ENCODE measurements around the gene CNOT6L. TPM values are rescaled to one million over a fixed set of nuclear protein-coding genes. Genes with fewer than 3 reads are reported as not detected.

The CNOT6L gene
- total and polyA plus RNA-seq, 2 of the 13 experiments (the other 11 are each of a cell fraction or from before 2014, with no cell fraction given): 7.9 to 13.5 TPM

DNA sequence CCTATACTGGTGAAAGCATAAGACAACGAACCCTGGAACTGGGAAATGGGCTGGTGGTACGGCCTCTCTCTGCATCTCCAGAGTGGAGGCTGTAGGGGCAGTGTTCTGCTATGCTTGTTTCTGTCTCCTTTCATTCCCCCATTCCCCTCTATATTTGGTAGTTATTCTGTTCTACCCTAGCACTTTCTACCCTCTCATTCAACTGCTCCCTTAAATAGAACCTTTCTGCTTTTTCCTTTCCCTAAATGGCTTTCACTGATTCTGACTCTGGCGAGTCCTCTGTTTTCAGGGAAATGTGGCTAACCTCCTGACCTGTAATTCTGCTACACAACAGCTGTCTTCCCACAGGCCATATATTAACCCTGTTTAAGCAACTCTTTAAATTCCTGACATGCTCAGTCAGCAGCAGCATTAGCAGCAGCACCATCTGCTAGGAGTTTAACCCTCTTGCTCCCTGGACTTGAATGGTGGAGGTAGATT, 119.4 kb downstream of the CNOT6L start (continued):
- TF ChIP-seq, protein P1, sequence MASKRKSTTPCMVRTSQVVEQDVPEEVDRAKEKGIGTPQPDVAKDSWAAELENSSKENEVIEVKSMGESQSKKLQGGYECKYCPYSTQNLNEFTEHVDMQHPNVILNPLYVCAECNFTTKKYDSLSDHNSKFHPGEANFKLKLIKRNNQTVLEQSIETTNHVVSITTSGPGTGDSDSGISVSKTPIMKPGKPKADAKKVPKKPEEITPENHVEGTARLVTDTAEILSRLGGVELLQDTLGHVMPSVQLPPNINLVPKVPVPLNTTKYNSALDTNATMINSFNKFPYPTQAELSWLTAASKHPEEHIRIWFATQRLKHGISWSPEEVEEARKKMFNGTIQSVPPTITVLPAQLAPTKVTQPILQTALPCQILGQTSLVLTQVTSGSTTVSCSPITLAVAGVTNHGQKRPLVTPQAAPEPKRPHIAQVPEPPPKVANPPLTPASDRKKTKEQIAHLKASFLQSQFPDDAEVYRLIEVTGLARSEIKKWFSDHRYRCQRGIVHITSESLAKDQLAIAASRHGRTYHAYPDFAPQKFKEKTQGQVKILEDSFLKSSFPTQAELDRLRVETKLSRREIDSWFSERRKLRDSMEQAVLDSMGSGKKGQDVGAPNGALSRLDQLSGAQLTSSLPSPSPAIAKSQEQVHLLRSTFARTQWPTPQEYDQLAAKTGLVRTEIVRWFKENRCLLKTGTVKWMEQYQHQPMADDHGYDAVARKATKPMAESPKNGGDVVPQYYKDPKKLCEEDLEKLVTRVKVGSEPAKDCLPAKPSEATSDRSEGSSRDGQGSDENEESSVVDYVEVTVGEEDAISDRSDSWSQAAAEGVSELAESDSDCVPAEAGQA (IDR thresholded peaks at IDR 0.05; ENCODE audit: low read depth): no peak
- TF ChIP-seq, protein P1 (CRISPR knock-in tag; IDR thresholded peaks at IDR 0.05; ENCODE audit: borderline replicate concordance): no peak
- peak; percentile 10 for TF ChIP-seq TEAD3 (CRISPR knock-in tag; optimal IDR thresholded peaks at IDR 0.05; ENCODE audit: borderline replicate concordance)
- no peak for TF ChIP-seq KAT2B (IDR thresholded peaks at IDR 0.05; ENCODE audit: borderline replicate concordance, low read depth, low read length)
- TF ChIP-seq TGIF2 (CRISPR knock-in tag; IDR thresholded peaks at IDR 0.05): no peak
- no peak for TF ChIP-seq KLF6 (CRISPR knock-in tag; IDR thresholded peaks at IDR 0.05)
- no peak for TF ChIP-seq DMAP1 (CRISPR knock-in tag; IDR thresholded peaks at IDR 0.05)
- TF ChIP-seq, protein P2, sequence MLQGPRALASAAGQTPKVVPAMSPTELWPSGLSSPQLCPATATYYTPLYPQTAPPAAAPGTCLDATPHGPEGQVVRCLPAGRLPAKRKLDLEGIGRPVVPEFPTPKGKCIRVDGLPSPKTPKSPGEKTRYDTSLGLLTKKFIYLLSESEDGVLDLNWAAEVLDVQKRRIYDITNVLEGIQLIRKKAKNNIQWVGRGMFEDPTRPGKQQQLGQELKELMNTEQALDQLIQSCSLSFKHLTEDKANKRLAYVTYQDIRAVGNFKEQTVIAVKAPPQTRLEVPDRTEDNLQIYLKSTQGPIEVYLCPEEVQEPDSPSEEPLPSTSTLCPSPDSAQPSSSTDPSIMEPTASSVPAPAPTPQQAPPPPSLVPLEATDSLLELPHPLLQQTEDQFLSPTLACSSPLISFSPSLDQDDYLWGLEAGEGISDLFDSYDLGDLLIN (CRISPR knock-in tag; IDR thresholded peaks at IDR 0.05; ENCODE audit: borderline replicate concordance): no peak
- no peak for TF ChIP-seq ZNF737 (CRISPR knock-in tag; IDR thresholded peaks at IDR 0.05; ENCODE audit: borderline replicate concordance)
- TF ChIP-seq, protein P3, sequence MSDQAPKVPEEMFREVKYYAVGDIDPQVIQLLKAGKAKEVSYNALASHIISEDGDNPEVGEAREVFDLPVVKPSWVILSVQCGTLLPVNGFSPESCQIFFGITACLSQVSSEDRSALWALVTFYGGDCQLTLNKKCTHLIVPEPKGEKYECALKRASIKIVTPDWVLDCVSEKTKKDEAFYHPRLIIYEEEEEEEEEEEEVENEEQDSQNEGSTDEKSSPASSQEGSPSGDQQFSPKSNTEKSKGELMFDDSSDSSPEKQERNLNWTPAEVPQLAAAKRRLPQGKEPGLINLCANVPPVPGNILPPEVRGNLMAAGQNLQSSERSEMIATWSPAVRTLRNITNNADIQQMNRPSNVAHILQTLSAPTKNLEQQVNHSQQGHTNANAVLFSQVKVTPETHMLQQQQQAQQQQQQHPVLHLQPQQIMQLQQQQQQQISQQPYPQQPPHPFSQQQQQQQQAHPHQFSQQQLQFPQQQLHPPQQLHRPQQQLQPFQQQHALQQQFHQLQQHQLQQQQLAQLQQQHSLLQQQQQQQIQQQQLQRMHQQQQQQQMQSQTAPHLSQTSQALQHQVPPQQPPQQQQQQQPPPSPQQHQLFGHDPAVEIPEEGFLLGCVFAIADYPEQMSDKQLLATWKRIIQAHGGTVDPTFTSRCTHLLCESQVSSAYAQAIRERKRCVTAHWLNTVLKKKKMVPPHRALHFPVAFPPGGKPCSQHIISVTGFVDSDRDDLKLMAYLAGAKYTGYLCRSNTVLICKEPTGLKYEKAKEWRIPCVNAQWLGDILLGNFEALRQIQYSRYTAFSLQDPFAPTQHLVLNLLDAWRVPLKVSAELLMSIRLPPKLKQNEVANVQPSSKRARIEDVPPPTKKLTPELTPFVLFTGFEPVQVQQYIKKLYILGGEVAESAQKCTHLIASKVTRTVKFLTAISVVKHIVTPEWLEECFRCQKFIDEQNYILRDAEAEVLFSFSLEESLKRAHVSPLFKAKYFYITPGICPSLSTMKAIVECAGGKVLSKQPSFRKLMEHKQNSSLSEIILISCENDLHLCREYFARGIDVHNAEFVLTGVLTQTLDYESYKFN (CRISPR knock-in tag; conservative IDR thresholded peaks at IDR 0.05): 0 out of 2 replicates have a peak, but pooled peaks have one; percentile 21
- TF ChIP-seq, protein P4, sequence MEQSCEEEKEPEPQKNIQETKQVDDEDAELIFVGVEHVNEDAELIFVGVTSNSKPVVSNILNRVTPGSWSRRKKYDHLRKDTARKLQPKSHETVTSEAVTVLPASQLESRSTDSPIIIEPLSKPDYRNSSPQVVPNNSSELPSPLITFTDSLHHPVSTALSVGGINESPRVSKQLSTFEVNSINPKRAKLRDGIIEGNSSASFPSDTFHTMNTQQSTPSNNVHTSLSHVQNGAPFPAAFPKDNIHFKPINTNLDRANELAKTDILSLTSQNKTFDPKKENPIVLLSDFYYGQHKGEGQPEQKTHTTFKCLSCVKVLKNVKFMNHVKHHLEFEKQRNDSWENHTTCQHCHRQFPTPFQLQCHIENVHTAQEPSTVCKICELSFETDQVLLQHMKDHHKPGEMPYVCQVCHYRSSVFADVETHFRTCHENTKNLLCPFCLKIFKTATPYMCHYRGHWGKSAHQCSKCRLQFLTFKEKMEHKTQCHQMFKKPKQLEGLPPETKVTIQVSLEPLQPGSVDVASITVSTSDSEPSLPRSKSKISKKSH (CRISPR knock-in tag; IDR thresholded peaks at IDR 0.05; ENCODE audit: borderline replicate concordance): no peak
- TF ChIP-seq MBD4 (IDR thresholded peaks at IDR 0.05; ENCODE audit: borderline replicate concordance, low read length): no peak
- TF ChIP-seq RARA (CRISPR knock-in tag; IDR thresholded peaks at IDR 0.05): 0 out of 2 replicates have a peak, but pooled peaks have one; percentile 23
